ENCODE data around the gene TXLNG. TPM values are rescaled to one million over a fixed set of nuclear protein-coding genes. Genes with fewer than 3 reads are reported as not detected.

The TXLNG gene
- polyA plus RNA-seq, 4 donors = 5.4 to 17.2 (median 9.2) TPM

DNA sequence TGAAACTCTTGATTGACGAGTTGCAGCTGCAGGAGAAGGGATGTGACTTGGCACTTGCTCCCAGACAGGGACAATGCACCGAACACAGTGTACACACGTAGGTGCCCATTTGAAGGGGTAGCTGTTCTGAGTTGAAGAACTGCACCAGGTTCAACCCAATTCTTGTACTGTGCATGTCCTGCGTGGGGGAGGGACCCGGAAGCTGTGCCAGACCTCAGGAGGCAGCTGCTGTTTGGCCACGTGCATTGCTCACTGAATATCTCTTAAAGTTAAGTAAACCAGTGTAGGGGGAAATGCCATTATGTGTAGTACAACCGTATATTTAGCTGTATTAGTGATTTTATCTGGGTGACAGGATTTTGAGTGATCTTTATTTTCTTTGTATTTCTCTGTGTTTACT, 95.9 kb downstream of the TXLNG start:
- no peak for FAIRE-seq
- Histone ChIP-seq H3K36me3 (ENCODE audit: control insufficient read depth in 3 of 3, insufficient read depth in 2 of 3, low read depth in 1 of 3, low read length in 3 of 3) (no peaks in the 10 kb centered on the region), H3K4me1 (ENCODE audit: control insufficient read depth in 3 of 3, insufficient read depth in 2 of 3, low read depth in 1 of 3, low read length in 2 of 3) (no peaks in the 10 kb centered on the region), H3K9me3 (ENCODE audit: control insufficient read depth in 2 of 2, insufficient read depth in 1 of 2, low read depth in 1 of 2, low read length in 1 of 2) (no peaks in the 10 kb centered on the region), H3K4me3 (ENCODE audit: low read depth in 1 of 3, low read length in 3 of 3) (peak overlapping the region in 2 of 3 donors; percentile 51 to 62), H3K27ac (ENCODE audit: low read depth in 1 of 3, low read length in 2 of 3) (peak overlapping the region in 1 of 3 donors; percentile 82), H3K27me3 (ENCODE audit: control insufficient read depth in 3 of 3, insufficient read depth in 3 of 3, low read length in 3 of 3) (no peaks in the 10 kb centered on the region)
- WGBS, 3 donors = 8 to 18% (median 8%) methylated on average over 7 of the region's 7 CpGs
- DNase-seq = peak; percentile 37 to 41

DNA sequence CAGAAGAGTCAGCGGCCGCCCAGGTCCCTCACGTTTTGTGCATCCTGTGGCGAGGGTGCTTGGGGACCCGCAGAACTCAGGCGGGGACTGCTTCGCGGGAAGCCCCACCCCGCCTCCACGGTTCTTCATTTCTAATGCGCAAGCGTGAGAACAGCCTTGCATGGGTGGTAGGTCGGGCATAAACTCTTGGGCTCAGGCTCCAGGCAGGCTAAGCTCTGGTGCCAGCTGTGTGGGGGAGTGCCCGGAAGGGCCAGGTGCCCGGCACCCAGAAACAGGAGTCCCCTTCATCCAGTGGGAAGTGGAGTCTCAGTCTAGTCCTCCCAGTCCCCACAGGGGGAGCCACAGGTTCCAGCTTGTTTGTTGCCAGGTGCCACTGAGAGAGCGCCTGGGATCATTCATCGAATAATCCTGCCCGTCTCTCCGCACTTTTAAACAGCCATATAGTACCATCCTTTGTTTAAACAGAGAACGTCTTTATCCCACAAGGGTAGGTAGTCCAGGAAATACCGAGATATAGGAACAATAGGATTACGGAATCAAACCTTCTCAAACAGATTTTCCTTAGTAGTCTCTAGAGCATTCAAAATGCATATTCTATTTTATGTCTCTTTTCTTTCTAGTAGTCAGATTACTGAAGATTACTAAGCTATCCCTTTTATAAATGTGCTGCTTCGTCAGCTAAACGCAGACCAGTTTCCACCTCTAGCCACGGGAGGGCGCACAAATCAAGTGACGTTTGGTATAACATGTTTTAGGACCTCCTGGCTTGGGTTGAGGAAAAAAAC, 96.6 kb downstream of the TXLNG start:
- H3K27ac ChIP-seq (ENCODE audit: low read depth in 1 of 3, low read length in 2 of 3) = peak overlapping the region in 2 of 3 donors; percentile 81 to 82
- FAIRE-seq (no peak), DNase-seq (peak; percentile 59 to 70)
- 0 to 12% (median 3%) methylated on average over 26 to 27 of the region's 27 CpGs for WGBS, 3 donors
- H3K4me3 ChIP-seq (ENCODE audit: low read depth in 1 of 3, low read length in 3 of 3) = peak overlapping the region; percentile 15 to 62 (median 51)
- H3K27me3 ChIP-seq (ENCODE audit: control insufficient read depth in 3 of 3, insufficient read depth in 3 of 3, low read length in 3 of 3) = no peaks in the 10 kb centered on the region
- no peaks in the 10 kb centered on the region for H3K36me3 ChIP-seq (ENCODE audit: control insufficient read depth in 3 of 3, insufficient read depth in 2 of 3, low read depth in 1 of 3, low read length in 3 of 3)
- H3K9me3 ChIP-seq (ENCODE audit: control insufficient read depth in 2 of 2, insufficient read depth in 1 of 2, low read depth in 1 of 2, low read length in 1 of 2) = no peaks in the 10 kb centered on the region
- H3K4me1 ChIP-seq (ENCODE audit: control insufficient read depth in 3 of 3, insufficient read depth in 2 of 3, low read depth in 1 of 3, low read length in 2 of 3) = no peaks in the 10 kb centered on the region

DNA sequence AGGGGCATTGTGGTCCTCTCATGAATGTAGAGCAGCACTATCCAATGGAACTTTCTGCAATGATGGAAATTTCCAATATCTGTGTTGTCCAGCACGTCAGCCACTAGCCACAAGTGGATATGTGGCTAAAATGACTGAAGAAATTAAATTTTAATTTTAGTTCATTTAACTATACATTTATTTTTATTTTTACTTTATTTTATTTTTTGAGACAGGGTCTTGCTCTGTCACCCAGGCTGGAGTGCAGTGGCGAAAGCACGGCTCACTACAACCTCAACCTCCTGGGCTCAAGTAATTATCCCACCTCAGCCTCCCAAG, 97.2 kb downstream of the TXLNG start:
- WGBS, 3 donors = 55 to 74% (median 67%) methylated on average over 3 of the region's 3 CpGs
- Histone ChIP-seq H3K9me3 (ENCODE audit: control insufficient read depth in 2 of 2, insufficient read depth in 1 of 2, low read depth in 1 of 2, low read length in 1 of 2) (no peaks in the 10 kb centered on the region), H3K4me3 (ENCODE audit: low read depth in 1 of 3, low read length in 3 of 3) (peak overlapping the region in 1 of 3 donors; percentile 62), H3K4me1 (ENCODE audit: control insufficient read depth in 3 of 3, insufficient read depth in 2 of 3, low read depth in 1 of 3, low read length in 2 of 3) (no peaks in the 10 kb centered on the region), H3K27me3 (ENCODE audit: control insufficient read depth in 3 of 3, insufficient read depth in 3 of 3, low read length in 3 of 3) (no peaks in the 10 kb centered on the region), H3K27ac (ENCODE audit: low read depth in 1 of 3, low read length in 2 of 3) (no peak overlapping the region), H3K36me3 (ENCODE audit: control insufficient read depth in 3 of 3, insufficient read depth in 2 of 3, low read depth in 1 of 3, low read length in 3 of 3) (no peaks in the 10 kb centered on the region)
- DNase-seq (no peak), FAIRE-seq (no peak)

DNA sequence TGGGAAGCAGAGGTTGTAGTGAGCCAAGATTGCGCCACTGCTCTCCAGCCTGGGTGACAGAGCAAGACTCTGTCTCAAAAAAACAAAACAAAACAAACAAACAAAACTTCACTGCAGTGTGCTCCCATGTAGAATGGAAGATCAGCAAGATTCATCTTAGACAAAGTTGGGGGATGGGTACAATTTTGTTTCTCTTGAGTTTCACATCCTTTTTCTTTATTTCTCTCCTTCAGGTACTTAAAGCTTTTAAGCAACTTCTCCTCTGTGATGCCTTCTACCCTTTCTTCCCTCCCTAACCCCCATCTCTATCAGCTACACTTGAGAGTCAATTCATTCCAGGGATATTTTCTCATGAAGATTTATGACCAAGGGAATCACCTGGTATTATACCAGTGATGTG, 99.4 kb downstream of the TXLNG start:
- no peaks in the 10 kb centered on the region for H3K9me3 ChIP-seq (ENCODE audit: control insufficient read depth in 2 of 2, insufficient read depth in 1 of 2, low read depth in 1 of 2, low read length in 1 of 2)
- no peaks in the 10 kb centered on the region for H3K4me1 ChIP-seq (ENCODE audit: control insufficient read depth in 3 of 3, insufficient read depth in 2 of 3, low read depth in 1 of 3, low read length in 2 of 3)
- no peak overlapping the region for H3K4me3 ChIP-seq (ENCODE audit: low read depth in 1 of 3, low read length in 3 of 3)
- H3K36me3 ChIP-seq (ENCODE audit: control insufficient read depth in 3 of 3, insufficient read depth in 2 of 3, low read depth in 1 of 3, low read length in 3 of 3) = no peaks in the 10 kb centered on the region
- 92 to 100% (median 95%) methylated on average over 1 of the region's 1 CpG for WGBS, 3 donors
- no peaks in the 10 kb centered on the region for H3K27me3 ChIP-seq (ENCODE audit: control insufficient read depth in 3 of 3, insufficient read depth in 3 of 3, low read length in 3 of 3)
- DNase-seq (no peak), FAIRE-seq (no peak)
- H3K27ac ChIP-seq (ENCODE audit: low read depth in 1 of 3, low read length in 2 of 3) = no peak overlapping the region

DNA sequence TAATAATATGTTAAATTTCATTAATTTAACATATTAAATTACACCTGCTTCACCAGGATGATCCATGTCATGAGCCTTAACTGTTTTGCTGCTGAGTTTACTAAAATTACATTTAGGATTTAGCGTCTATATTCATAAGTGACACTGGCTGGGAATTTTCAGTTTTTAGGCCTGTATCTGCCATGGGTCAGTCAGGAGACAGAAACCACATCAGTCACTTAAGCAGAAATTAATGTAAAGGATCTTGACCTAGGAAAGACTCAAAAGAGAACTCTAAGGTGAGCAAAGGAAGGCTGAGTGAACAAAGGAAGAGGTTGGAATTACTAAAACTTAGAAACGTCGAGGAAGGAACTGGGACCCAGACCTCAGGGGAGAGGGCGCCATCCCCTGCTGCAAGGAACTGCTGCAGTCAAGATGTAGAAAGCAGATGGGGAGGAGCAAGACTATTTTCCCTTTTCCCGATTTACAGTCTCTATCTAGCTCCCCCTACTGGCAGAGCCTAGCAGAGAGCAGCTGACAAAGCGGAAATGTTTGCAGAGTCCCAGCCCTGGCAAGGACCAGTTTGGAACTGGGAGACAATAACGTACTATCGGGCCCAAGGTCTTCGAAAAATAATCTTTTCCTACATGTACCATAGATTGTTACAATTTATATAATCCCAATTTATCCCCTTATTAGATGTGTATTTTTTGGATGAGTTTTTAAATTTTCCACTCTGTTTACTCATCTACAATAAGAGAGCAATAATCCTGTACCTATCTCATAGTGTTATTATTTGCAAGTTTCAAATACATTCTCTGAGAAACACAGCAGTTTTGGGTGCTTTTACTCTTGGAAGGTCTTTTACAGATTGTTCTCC, 106.5 kb downstream of the TXLNG start:
- Histone ChIP-seq H3K27me3 (ENCODE audit: control insufficient read depth in 3 of 3, insufficient read depth in 3 of 3, low read length in 3 of 3) (no peaks in the 10 kb centered on the region), H3K9me3 (ENCODE audit: control insufficient read depth in 2 of 2, insufficient read depth in 1 of 2, low read depth in 1 of 2, low read length in 1 of 2) (no peaks in the 10 kb centered on the region), H3K4me1 (ENCODE audit: control insufficient read depth in 3 of 3, insufficient read depth in 2 of 3, low read depth in 1 of 3, low read length in 2 of 3) (no peaks in the 10 kb centered on the region), H3K27ac (ENCODE audit: low read depth in 1 of 3, low read length in 2 of 3) (no peak overlapping the region), H3K36me3 (ENCODE audit: control insufficient read depth in 3 of 3, insufficient read depth in 2 of 3, low read depth in 1 of 3, low read length in 3 of 3) (no peaks in the 10 kb centered on the region), H3K4me3 (ENCODE audit: low read depth in 1 of 3, low read length in 3 of 3) (no peak overlapping the region)
- no peak for FAIRE-seq
- WGBS, 3 donors = 10 to 14% (median 11%) methylated on average over 9 of the region's 9 CpGs
- peak; percentile 78 to 80 for DNase-seq

Other genes with a start within 250 kb of the TXLNG start
- gene S100G, start 136.3 kb upstream of the TXLNG start, polyA plus RNA-seq = 100 to 1,000 TPM in 1 of 4 donors, 10 to 100 TPM in 2, 1 to 10 TPM in 1; 1.8 to 295 (median 31.9) TPM
- 10 to 100 TPM; 10.3 to 57.0 (median 29.9) TPM for gene CTPS2, start 73.8 kb upstream of the TXLNG start, polyA plus RNA-seq
- gene SYAP1, start 66.9 kb upstream of the TXLNG start, polyA plus RNA-seq = 10 to 100 TPM; 17.6 to 38.4 (median 26.7) TPM
- gene RBBP7, start 83.9 kb downstream of the TXLNG start, polyA plus RNA-seq = 100 to 1,000 TPM in 2 of 4 donors, 10 to 100 TPM in 2; 50.5 to 126 (median 89.5) TPM
- gene REPS2, start 160.2 kb downstream of the TXLNG start, polyA plus RNA-seq = 1 to 10 TPM; 1.3 to 8.3 (median 3.2) TPM